Activated CD8-positive, alpha-beta T cell treated with anti-CD3 and anti-CD28 coated beads for 36 hours (primary cell): ENCODE data around the gene OCA2. TPM values are rescaled to one million over a fixed set of nuclear protein-coding genes. Genes with fewer than 3 reads are reported as not detected.

Experiments
- ATAC-seq: fragments of 200-7000 bp; cut with Tn5 transposase; one replicate; pipeline ENCODE4 v1.10.0; 2021; ENCODE audit warnings: mild to moderate bottlenecking, moderate library complexity
- CTCF ChIA-PET: fragments of 350-600 bp; sonication (Branson Sonifier 250); formaldehyde crosslinking; loops from one replicate; lab custom pipeline; 2021; ENCODE audit warnings: antibody characterized with exemption; lab: Charles Lee
- POLR2A ChIA-PET: fragments of 350-600 bp; sonication (Branson Sonifier 250); formaldehyde crosslinking; loops from one replicate; lab custom pipeline; 2021; ENCODE audit warnings: antibody characterized with exemption; lab: Charles Lee
- DNase-seq: peaks from one replicate; pipeline ENCODE4 v3.0.0-alpha.2; 2020
- H3K27ac Mint-ChIP-seq: one replicate; pipeline ENCODE4 v1.8.0; 2021; ENCODE audit warnings: mild to moderate bottlenecking, mixed read lengths
- H3K27me3 Mint-ChIP-seq: one replicate; pipeline ENCODE4 v1.8.0; 2021; ENCODE audit warnings: mixed read lengths
- H3K36me3 Mint-ChIP-seq: one replicate; pipeline ENCODE4 v1.8.0; 2021; ENCODE audit warnings: low read depth, mixed read lengths
- H3K4me1 Mint-ChIP-seq: one replicate; pipeline ENCODE4 v1.8.0; 2021; ENCODE audit warnings: low read depth, mixed read lengths
- H3K4me3 Mint-ChIP-seq: one replicate; pipeline ENCODE4 v1.8.0; 2021; ENCODE audit warnings: mild to moderate bottlenecking, moderate library complexity, mixed read lengths
- H3K9me3 Mint-ChIP-seq: one replicate; pipeline ENCODE4 v1.8.0; 2021; ENCODE audit warnings: mixed read lengths
- CTCF ChIP-seq: fragments of 200-600 bp; IDR thresholded peaks from one replicate; pipeline ENCODE4 v1.8.0; 2022; ENCODE audit warnings: antibody characterized with exemption, mild to moderate bottlenecking
- intact Hi-C: fragments of 100-400 bp; cut with micrococcal nuclease; formaldehyde crosslinking; loops from one replicate; pipeline ENCODE4 v1.10.0; 2022
- total RNA-seq, 2 experiments: library from RNA; stranded (reverse); gene quantifications; one replicate each; pipeline ENCODE4 v1.2.3, GENCODE V29; 2021

The OCA2 gene
- total RNA-seq, 2 experiments from 2014 or later: not detected

GRCh38 chr15:28005004-28005527 is 94.0 kb downstream of the OCA2 start:
- ChIA-PET CTCF (no interaction called here), POLR2A (no interaction called here)
- Mint-ChIP-seq H3K27me3 (no peaks in the 10 kb centered on the region), H3K4me3 (no peak overlapping the region), H3K9me3 (peaks cover 2% of the 10 kb centered on the region), H3K36me3 (no peaks in the 10 kb centered on the region), H3K4me1 (no peaks in the 10 kb centered on the region), H3K27ac (no peak overlapping the region)
- intact Hi-C loops: loop anchor here (10.0 kb wide), 1 partner anchor 60 kb away; no protein-coding TSS in a partner anchor
- no peak for TF ChIP-seq CTCF
- DNase-seq: no peak
- no peak for ATAC-seq

DNA sequence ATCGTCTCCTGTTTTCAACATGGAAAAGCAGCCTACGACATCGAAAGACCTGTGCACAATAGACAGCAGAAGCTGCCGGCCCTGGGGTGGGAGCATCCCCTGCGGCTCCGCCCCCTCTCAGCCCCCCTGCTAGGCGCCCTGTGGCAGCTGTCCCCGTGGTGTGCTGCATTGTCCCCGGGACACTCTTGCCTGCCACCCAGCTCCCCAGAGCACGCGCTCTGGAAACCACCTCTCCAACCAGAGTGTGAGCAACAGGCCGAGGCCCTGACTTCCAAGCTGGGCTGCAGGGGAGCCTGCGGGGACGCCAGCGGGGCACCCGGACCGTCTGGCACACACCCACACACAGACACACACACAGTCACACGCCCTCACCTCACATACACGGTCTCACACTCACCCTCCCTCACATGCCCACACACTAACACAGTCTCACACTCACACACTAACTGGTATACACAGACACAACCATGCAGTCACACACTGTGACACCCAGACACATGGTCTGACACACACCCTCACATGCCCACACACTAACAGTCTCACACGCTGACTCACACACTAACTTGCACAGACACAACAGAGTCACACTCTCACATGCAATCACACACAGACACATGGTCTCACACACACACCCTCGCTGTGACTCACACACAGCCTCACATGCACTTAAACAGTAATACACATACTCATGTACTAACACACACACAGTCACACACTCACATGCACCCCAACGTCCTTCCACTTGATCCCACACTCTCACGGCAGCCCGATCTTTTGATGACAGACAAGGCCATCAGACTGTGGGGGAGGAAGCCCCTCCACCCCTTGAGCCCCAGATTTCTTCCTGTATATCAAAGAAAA is 94.7 kb downstream of the OCA2 start:
- ChIA-PET POLR2A (no interaction called here), CTCF (no interaction called here)
- Mint-ChIP-seq H3K4me1 (no peaks in the 10 kb centered on the region), H3K4me3 (no peak overlapping the region), H3K27ac (no peak overlapping the region), H3K27me3 (no peaks in the 10 kb centered on the region), H3K36me3 (no peaks in the 10 kb centered on the region), H3K9me3 (peaks cover 2% of the 10 kb centered on the region)
- no peak for DNase-seq
- no peak for ATAC-seq
- intact Hi-C loops: loop anchor here (10.0 kb wide), 1 partner anchor 60 kb away; no protein-coding TSS in a partner anchor
- TF ChIP-seq CTCF: no peak

- H3K36me3 Mint-ChIP-seq: no peaks in the 10 kb centered on the region
- no peak overlapping the region for H3K4me3 Mint-ChIP-seq
- ChIA-PET POLR2A (no interaction called here), CTCF (no interaction called here)
- DNase-seq (no peak), ATAC-seq (no peak)
- peaks cover 2% of the 10 kb centered on the region for H3K9me3 Mint-ChIP-seq
- no peaks in the 10 kb centered on the region for H3K4me1 Mint-ChIP-seq
- intact Hi-C loops: loop anchor here (10.0 kb wide), 1 partner anchor 59 kb away; no protein-coding TSS in a partner anchor
- H3K27me3 Mint-ChIP-seq: no peaks in the 10 kb centered on the region
- no peak for TF ChIP-seq CTCF
- H3K27ac Mint-ChIP-seq: no peak overlapping the region
These were observed 95.6 kb downstream of the OCA2 start for GRCh38 chr15:28003302-28004037.

DNA sequence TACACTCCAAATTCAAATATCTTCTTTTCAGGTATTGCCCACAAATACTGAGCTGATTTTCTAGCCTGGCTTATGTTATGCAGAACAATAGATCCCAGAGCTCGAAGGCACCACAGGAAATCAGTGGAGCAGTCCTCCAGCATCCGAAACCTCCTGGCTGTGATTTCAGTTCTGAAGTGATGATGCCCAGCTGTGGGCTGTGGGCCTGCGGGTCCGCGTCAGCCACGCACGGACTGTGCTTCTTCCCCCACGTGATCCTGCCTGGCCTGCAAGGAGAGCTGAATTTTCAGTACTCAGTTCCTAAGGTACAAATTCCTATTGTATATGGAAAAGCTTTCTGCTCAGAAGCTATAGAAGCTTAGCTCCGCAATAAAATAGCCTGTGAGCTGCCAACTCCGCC is 96.2 kb downstream of the OCA2 start:
- Mint-ChIP-seq H3K4me1 (no peaks in the 10 kb centered on the region), H3K27ac (no peak overlapping the region)
- CTCF ChIA-PET: no interaction called here

More for the DNA sequence above, 96.2 kb downstream of the OCA2 start:
- Mint-ChIP-seq H3K9me3 (peaks cover 2% of the 10 kb centered on the region), H3K4me3 (no peak overlapping the region), H3K36me3 (no peaks in the 10 kb centered on the region), H3K27me3 (no peaks in the 10 kb centered on the region)
- DNase-seq (no peak), ATAC-seq (no peak)
- intact Hi-C loops: loop anchor here (10.0 kb wide), 1 partner anchor 58 kb away; no protein-coding TSS in a partner anchor
- POLR2A ChIA-PET: no interaction called here
- no peak for TF ChIP-seq CTCF
